Measurements from ENCODE around the gene PLEKHO1.
"Not testable (repeated sequence)": the region's sequence is repeated elsewhere in the genome, so short reads cannot be mapped to it uniquely, and the experiment has no call there.

The PLEKHO1 gene

GRCh38 chr1:150176593-150176992 is 26.9 kb downstream of the PLEKHO1 start:
- no peak for DNase-seq

- DNase-seq: no peak
Measured at GRCh38 chr1:150178548-150178947, 28.8 kb downstream of the PLEKHO1 start.

DNA sequence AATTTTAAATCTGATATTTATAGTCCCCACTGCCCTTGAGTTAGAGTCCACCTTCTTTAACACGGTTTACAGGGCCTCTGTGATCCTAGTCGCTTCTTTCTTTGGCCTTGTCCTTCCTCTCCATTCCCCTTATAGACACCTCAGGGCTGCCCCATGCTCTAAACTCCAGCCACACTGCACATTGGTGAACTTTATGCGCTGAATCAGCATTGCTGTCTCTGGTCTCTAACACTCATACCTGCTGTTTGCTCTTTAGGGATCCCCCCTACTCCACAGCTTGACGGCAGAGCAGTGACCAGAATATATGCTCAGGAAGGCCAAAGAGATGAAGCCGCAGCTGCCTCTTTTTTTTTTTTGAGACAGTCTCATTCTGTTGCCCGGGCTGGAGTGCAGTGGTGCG is 30.2 kb downstream of the PLEKHO1 start:
- no peak for DNase-seq

DNA sequence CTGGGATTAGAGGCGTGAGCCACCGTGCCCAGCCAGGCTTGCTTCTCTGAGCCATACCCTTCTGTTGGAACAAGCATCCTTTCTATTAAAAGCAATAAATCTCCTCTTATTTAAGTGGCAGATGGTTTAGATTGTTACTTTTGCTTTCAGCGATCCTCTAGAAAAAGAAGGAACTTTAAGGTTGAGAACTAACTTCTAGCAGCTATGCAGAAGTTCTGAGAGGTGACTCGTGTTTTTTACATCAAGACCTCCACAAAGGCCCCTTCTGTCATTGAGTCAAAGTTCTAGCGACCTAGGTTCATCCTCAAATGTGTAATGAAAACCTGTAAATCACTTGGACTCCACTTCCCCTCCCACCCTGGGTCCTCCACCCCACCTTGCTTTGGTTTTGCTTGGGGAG is 30.8 kb downstream of the PLEKHO1 start:
- DNase-seq: peak; percentile 10

- DNase-seq: peak; percentile 82
Measured at GRCh38 chr1:150182247-150182646, 32.5 kb downstream of the PLEKHO1 start.

DNA sequence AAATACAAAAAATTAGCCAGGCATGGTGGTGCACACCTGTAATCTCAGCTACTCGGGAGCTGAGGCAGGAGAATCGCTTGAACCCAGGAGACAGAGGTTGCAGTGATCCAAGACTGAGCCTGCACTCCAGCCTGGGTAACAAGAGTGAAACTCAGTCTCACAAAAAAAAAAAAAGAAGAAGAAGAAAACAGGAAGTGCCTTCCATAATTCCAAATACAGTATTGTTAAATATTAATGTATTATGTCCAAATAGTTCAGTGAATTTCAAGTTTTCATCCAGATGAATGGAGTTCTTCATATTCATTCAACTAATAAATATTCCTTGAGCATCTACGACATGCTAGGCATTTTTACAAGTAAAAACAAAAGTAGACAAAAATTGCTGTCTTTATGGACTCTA is 33.3 kb downstream of the PLEKHO1 start:
- DNase-seq: no peak

GRCh38 chr1:150185481-150185880 is 35.8 kb downstream of the PLEKHO1 start:
- no peak for DNase-seq

DNA sequence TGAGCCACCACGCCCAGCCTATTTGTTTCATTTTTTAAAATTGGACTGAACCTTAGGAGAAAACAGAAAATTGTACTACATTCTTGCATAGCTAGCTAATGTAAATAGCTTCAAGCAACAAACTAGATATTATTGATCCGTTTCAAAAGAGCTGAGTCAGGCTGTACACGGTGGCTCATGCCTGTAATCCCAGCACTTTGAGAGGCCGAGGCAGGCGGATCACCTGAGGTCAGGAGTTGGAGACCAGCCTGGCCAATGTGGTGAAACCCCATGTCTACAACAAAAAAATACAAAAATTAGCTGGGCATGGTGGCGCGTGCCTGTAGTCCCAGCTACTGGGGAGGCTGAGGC is 36.7 kb downstream of the PLEKHO1 start:
- not testable (repeated sequence) for DNase-seq

DNA sequence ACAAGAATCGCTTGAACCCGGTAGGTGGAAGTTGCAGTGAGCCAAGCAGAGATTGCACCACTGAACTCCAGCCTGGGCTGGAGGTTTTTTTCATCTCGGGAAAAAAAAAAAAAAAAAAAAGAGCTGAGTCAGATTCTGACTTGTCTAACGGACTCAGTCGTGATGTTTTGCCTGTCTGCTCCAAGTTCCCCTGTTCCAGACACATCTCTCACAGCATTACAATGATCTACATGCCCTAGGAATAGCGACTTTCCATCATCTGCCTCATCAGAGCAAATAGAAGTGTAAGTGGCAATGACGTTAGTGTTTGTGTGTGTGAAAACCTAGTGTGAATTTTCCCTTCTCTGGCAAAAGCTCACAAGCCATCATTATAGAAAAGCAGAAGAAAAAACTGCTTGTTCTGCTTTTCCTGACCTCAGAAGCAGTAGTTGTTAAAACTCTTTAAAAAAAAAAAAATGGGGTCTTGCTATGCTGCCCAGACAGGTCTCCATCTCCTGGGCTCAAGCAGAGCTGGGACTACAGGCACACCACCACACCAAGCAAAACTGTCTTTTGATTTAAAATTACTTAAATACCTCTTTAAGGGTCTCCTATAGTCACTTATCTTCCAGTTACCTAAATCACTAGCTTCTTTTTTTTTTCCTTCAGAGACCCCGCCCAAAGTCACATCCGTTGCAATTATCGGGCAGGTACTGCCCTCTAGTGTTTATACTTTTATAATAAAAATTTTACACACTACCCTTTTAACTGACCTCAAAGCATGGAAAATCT is 37.3 kb downstream of the PLEKHO1 start:
- peak; percentile 53 for DNase-seq

DNA sequence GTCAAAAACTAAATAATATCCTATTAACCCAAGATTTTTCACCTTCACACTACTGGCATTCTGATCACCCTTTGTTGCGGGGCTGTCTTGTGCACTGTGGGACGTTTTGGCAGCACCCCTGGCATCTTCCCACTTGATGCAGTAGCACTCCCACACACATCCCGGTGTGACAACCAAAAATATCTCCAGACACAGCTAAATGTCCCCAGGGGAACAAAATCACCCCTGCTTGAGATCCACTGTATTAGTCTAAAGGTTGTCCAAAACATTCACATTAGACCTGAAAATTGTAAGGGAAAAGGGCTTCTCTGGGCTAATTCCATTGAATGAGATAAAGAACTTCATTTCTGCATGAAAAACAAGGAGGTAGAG is 37.8 kb downstream of the PLEKHO1 start:
- DNase-seq: no peak

DNA sequence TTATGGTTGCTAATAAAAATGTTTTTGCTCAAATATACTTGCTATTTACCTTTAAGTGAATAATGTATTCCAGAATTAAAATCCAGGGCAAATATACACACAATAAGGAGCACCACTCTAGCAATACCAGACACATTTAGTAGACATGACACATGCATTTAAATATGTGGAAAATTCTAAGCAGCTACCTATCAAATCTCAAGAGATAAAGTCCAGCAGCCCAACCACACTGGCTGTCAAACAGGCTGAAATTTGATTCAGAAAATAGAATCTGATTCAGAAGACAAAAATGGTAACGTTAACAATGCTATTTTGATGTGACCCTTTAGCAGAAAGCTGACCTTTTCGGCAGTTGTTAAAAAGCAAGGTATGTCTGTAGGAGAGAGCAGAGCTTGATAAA is 42.3 kb downstream of the PLEKHO1 start:
- DNase-seq: no peak

DNA sequence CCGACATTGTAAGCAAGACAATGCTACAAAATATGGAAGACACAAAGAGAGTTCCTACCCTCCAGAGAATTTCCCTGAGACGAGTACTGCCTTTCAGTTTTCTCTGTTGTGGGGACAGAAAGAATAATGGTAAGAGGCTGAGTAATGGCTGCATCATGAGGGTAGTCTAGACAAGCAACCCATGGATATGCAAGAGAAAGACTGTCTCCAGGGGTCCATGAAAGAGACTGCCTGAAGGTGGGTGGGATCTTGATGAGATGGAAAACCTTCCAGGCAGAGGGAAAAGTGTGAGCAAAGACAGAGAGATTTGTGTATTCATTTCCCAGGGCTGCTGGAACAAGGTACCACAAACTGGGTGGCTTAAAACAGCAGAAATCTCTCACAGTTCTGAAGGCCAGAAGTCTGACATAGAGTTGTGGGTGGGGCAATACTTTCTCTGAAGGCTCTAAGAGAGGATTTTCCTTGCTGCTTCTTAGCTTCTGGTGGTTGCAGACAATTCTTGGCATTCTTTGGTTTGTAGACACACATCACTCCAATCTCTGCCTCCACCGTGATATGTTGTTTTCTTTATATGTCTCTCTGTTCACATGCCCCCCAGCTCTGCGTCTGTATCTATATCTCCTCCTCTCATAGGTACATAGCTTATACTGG is 44.8 kb downstream of the PLEKHO1 start:
- DNase-seq: no peak

GRCh38 chr1:150196417-150196816 is 46.7 kb downstream of the PLEKHO1 start:
- DNase-seq: no peak

DNA sequence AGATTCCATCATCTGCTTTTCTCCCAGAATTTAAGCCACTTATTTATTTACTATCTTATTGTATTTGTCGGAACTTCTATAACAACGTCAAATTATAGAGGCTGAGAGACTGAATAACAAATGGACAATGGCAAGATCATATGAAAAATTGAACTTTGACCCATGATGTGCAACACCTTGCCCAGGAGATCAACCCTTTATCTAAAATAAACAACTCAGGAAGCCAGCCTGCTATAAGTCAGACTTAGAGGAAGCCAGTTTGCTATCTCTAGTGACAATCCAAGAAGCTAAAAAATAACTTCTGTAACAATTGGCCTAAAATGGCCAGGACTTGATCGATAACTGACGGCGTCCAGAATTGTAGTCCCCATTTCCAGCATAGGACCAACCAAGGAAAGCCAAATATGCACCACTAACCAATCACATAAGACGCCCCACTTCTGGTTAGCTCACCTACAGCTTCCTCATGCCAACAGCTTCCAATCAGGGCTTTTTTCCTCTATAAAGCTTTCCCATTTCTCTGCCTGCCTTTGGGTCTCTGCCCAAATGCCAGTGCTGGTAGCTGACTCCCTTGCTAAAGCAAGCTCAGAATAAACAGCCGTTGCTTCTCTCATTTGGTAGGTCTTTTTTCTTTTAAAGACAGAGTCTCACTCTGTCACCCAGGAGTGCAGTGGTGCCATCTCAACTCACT is 57.7 kb downstream of the PLEKHO1 start:
- DNase-seq: no peak

- DNase-seq: not testable (repeated sequence)
Measured at GRCh38 chr1:150208460-150208859, 58.7 kb downstream of the PLEKHO1 start.
